Measurements from ENCODE around the gene GP2. TPM values are rescaled to one million over a fixed set of nuclear protein-coding genes. Genes with fewer than 3 reads are reported as not detected.

GP2 gene
- total and polyA plus RNA-seq, 2 of the 4 experiments (the other 2 are of a cell fraction): not detected

GRCh38 chr16:20372701-20373100, 45.4 kb upstream of the GP2 start:
- no peak overlapping the region for H4K91ac ChIP-seq (ENCODE audit: insufficient read depth, low read depth, low read length)
- no CpG with 5 or more reads among the region's 5 CpGs for WGBS, 2 experiments (ENCODE audit: extremely low coverage in 2 of 2, insufficient read length in 1 of 2)
- DNase-seq (no peak), ATAC-seq (ENCODE audit: low read depth) (no peak)
- H2AK9ac ChIP-seq (replicated peaks; ENCODE audit: low read depth, low read length, poor library complexity): no peak overlapping the region
- in situ Hi-C loops (cut with MboI; ENCODE audit: low sequenced_read_pairs): no loop called here
- H3K9me3 ChIP-seq (ENCODE audit: control insufficient read depth, insufficient read depth, low read length): peaks cover 3% of the 10 kb centered on the region; the same call in 1 of the 2 replicates
- no peak overlapping the region for H4K8ac ChIP-seq (ENCODE audit: low read depth in 2 of 2, low read length in 2 of 2)
- no peak overlapping the region for H2BK120ac ChIP-seq (ENCODE audit: low read depth, low read length)
- H3K4ac ChIP-seq (ENCODE audit: low read depth, low read length): no peak overlapping the region
- H3K27ac ChIP-seq (ENCODE audit: insufficient read depth, low read length): no peak overlapping the region
- H2BK20ac ChIP-seq (ENCODE audit: low read depth, low read length): no peak overlapping the region
- no TSS peak for BruUV-seq (replicated peaks)
- no peak overlapping the region for H3K56ac ChIP-seq (ENCODE audit: extremely low read depth, insufficient read depth, low read length)
- no peaks in the 10 kb centered on the region for H3K36me3 ChIP-seq (ENCODE audit: control insufficient read depth, insufficient read depth, low read length)
- H3K79me1 ChIP-seq (ENCODE audit: low read depth in 1 of 2, low read length in 2 of 2): no peaks in the 10 kb centered on the region
- H3K9me1 ChIP-seq (ENCODE audit: insufficient read depth, low read length): no peaks in the 10 kb centered on the region
- no peaks in the 10 kb centered on the region for H4K20me1 ChIP-seq (ENCODE audit: insufficient read depth, low read length)
- POLR2A ChIA-PET (ENCODE audit: unreplicated experiment): no interaction called here
- H4K5ac ChIP-seq (ENCODE audit: low read depth, low read length): no peak overlapping the region
- no peak overlapping the region for H3K14ac ChIP-seq (replicated peaks; ENCODE audit: low read depth, low read length)
- no peak overlapping the region for H2BK5ac ChIP-seq (ENCODE audit: low read depth, low read length, poor library complexity, severe bottlenecking)
- no peak overlapping the region for H3K4me2 ChIP-seq (ENCODE audit: low read depth, low read length)
- H3K9ac ChIP-seq (ENCODE audit: low read depth, low read length): no peak overlapping the region
- no peak overlapping the region for H3K18ac ChIP-seq (ENCODE audit: low read depth, low read length)
- H3K4me1 ChIP-seq (ENCODE audit: control insufficient read depth, insufficient read depth, low read length): no peaks in the 10 kb centered on the region
- intact Hi-C loops (cut with micrococcal nuclease): no loop called here
- H2AK5ac ChIP-seq (ENCODE audit: low read depth, low read length): no peak overlapping the region
- H3K4me3 ChIP-seq (ENCODE audit: insufficient read depth, low read depth, low read length): no peak overlapping the region
- no peaks in the 10 kb centered on the region for H3K27me3 ChIP-seq (ENCODE audit: control insufficient read depth, insufficient read depth, low read length)
- no peak overlapping the region for H2BK15ac ChIP-seq (ENCODE audit: low read depth, low read length)
- CTCF ChIA-PET: interaction anchor here (1.7 kb wide), 1 partner anchor 11 kb away, joined by 4 read pairs; no protein-coding TSS in a partner anchor
- dilution Hi-C loops (cut with HindIII; ENCODE audit: low sequenced_read_pairs, unreplicated experiment): no loop called here
- no peak overlapping the region for H3K23ac ChIP-seq (ENCODE audit: low read depth, low read length)
- TF ChIP-seq MXI1 (IDR thresholded peaks at IDR 0.05; ENCODE audit: borderline replicate concordance, low read depth, low read length) (no peak), MAZ (IDR thresholded peaks at IDR 0.05; ENCODE audit: borderline replicate concordance, low read depth, low read length) (no peak), CTCF (conservative IDR thresholded peaks at IDR 0.05; ENCODE audit: low read depth, low read length) (no peak), RAD21 (IDR thresholded peaks at IDR 0.05; ENCODE audit: low read length) (no peak), POLR2A (IDR thresholded peaks at IDR 0.05; ENCODE audit: low read depth, low read length) (no peak), RCOR1 (IDR thresholded peaks at IDR 0.05; ENCODE audit: insufficient replicate concordance, low read length) (no peak), USF2 (IDR thresholded peaks at IDR 0.05; ENCODE audit: low read depth, low read length) (no peak), ELK1 (IDR thresholded peaks at IDR 0.05; ENCODE audit: borderline replicate concordance, low read depth, low read length) (no peak), CHD1 (IDR thresholded peaks at IDR 0.05; ENCODE audit: low read depth, low read length) (no peak), RFX5 (IDR thresholded peaks at IDR 0.05; ENCODE audit: low read depth, low read length) (no peak)
- H2AFZ ChIP-seq (replicated peaks; ENCODE audit: low read length, poor library complexity): no peak overlapping the region
